ENCODE results near the gene SELE. TPM values are rescaled to one million over a fixed set of nuclear protein-coding genes. Genes with fewer than 3 reads are reported as not detected.

SELE gene
- total and polyA plus RNA-seq, 10 donors, result 0.04 to 2.9 (median 0.29) TPM; not detected in 5

DNA sequence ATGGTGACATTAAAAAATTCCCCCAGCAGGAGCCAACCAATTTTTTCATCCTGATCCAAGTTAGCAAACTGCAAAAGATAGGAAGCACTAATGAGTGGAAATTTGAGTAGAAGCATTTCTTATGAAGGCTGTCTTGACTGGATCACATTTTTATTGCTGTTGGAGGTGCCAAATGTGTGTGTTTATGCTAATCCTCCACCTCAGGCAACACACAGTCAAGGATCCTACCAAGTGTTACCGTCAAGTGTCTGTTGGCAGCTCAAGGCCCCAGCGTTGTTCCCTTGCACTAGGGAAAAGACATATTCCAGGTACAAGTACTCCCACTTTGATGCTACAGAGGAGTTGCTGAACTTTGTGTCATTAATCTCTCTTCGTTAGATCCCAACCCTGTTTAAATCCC is 42.6 kb upstream of the SELE start:
- H3K27me3 ChIP-seq (replicated peaks in 1 of 7), result peaks cover 0 to 5% (median 0%) of the 10 kb centered on the region in 7 donors
- intact Hi-C loops (cut with DNase I; ENCODE audit: low total_unique reads), result no loop called here
- 74 to 88% (median 82%) methylated on average over 3 of the region's 3 CpGs for WGBS, 5 donors
- H3K36me3 ChIP-seq, result no peaks in the 10 kb centered on the region
- no peaks in the 10 kb centered on the region for H3K9me3 ChIP-seq
- no peak overlapping the region for H3K27ac ChIP-seq
- TF ChIP-seq, protein P1, sequence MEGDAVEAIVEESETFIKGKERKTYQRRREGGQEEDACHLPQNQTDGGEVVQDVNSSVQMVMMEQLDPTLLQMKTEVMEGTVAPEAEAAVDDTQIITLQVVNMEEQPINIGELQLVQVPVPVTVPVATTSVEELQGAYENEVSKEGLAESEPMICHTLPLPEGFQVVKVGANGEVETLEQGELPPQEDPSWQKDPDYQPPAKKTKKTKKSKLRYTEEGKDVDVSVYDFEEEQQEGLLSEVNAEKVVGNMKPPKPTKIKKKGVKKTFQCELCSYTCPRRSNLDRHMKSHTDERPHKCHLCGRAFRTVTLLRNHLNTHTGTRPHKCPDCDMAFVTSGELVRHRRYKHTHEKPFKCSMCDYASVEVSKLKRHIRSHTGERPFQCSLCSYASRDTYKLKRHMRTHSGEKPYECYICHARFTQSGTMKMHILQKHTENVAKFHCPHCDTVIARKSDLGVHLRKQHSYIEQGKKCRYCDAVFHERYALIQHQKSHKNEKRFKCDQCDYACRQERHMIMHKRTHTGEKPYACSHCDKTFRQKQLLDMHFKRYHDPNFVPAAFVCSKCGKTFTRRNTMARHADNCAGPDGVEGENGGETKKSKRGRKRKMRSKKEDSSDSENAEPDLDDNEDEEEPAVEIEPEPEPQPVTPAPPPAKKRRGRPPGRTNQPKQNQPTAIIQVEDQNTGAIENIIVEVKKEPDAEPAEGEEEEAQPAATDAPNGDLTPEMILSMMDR (IDR thresholded peaks at IDR 0.05 in 8 of 11, conservative IDR thresholded peaks at IDR 0.05 in 3 of 11), result no peak
- TF ChIP-seq POLR2AphosphoS5 (IDR thresholded peaks at IDR 0.05) (no peak), POLR2A (IDR thresholded peaks at IDR 0.05) (no peak)
- H3K4me1 ChIP-seq, result no peaks in the 10 kb centered on the region
- no peak overlapping the region for H3K4me3 ChIP-seq
- DNase-seq, result no peak

- TF ChIP-seq POLR2A (IDR thresholded peaks at IDR 0.05) (no peak), POLR2AphosphoS5 (IDR thresholded peaks at IDR 0.05) (no peak)
- TF ChIP-seq, protein P1 (IDR thresholded peaks at IDR 0.05 in 8 of 11, conservative IDR thresholded peaks at IDR 0.05 in 3 of 11), result no peak
- Histone ChIP-seq H3K27ac (no peak overlapping the region), H3K4me3 (no peak overlapping the region), H3K27me3 (replicated peaks in 1 of 7) (peaks cover 0 to 7% (median 0%) of the 10 kb centered on the region in 7 donors), H3K9me3 (no peaks in the 10 kb centered on the region), H3K4me1 (no peaks in the 10 kb centered on the region), H3K36me3 (no peaks in the 10 kb centered on the region)
- DNase-seq, result no peak
- intact Hi-C loops (cut with DNase I; ENCODE audit: low total_unique reads), result no loop called here
- WGBS, 5 donors, result 88 to 96% (median 94%) methylated on average over 2 of the region's 2 CpGs
Observed at GRCh38 chr1:169768161-169768560, 34.3 kb upstream of the SELE start.

DNA sequence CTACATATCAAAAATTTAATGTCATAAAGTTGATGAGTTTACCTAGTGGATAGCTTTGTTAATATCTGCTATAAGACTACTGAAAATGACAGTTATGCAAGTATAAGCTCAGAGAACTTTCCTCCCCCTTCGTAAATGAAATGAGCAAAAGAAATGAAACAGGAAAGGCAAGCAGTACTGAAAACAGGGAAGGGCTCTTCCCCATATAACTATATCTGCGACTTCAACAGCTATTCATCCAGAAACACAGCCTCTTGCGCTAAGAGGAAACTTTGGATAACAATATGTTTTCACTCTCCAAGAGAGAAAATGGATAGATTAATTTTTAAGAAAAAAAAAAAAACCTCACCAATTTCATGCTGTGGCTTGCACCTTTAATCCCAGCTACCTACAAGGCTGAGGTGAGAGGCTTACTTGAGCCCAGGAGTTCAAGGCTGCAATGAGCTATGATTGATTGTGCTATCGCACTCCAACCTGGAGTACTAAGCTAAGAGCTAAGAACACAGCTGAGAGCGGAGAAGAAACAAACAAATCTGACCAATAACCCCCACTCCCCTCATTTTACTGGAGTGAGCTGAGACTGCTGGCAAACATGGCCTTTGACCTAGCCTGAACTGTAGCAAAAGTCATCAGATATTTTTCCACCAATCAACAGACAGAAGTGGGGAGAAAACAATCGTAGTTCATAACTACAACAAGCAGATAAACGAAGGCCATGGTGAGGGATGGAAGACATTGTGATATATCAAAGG is 31.9 kb upstream of the SELE start:
- Histone ChIP-seq H3K4me3 (no peak overlapping the region), H3K36me3 (no peaks in the 10 kb centered on the region), H3K27me3 (replicated peaks in 1 of 7) (peaks cover 0 to 7% (median 0%) of the 10 kb centered on the region in 7 donors), H3K9me3 (no peaks in the 10 kb centered on the region), H3K27ac (no peak overlapping the region), H3K4me1 (no peaks in the 10 kb centered on the region)
- intact Hi-C loops (cut with DNase I; ENCODE audit: low total_unique reads), result no loop called here
- no peak for DNase-seq
- 79 to 88% (median 88%) methylated on average over 7 of the region's 7 CpGs for WGBS, 5 donors
- TF ChIP-seq, protein P1 (IDR thresholded peaks at IDR 0.05 in 8 of 11, conservative IDR thresholded peaks at IDR 0.05 in 3 of 11), result no peak
- TF ChIP-seq POLR2AphosphoS5 (IDR thresholded peaks at IDR 0.05), result no peak
- no peak for TF ChIP-seq POLR2A (IDR thresholded peaks at IDR 0.05)

DNA sequence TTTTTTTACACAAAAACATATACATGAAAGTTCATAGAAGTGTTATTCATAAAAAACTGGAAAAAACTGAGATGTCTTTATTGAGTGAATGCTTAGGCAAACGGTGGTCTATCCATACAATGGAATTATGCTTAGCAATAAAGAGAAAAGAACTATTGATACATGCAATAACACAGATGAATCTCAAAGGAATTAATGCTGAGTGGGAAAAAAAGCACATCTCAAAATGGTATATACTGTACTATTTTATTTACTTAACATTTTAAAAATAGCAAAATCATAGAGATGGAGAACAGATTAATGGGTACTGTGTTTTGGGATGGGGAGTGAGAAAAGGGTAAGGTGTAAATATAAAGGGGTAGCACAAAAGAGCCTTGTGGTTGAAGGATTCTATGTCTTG is 31.0 kb upstream of the SELE start:
- Histone ChIP-seq H3K4me3 (no peak overlapping the region), H3K9me3 (no peaks in the 10 kb centered on the region), H3K27ac (no peak overlapping the region), H3K27me3 (replicated peaks in 1 of 7) (peaks cover 0 to 7% (median 0%) of the 10 kb centered on the region in 7 donors), H3K36me3 (no peaks in the 10 kb centered on the region), H3K4me1 (no peaks in the 10 kb centered on the region)
- TF ChIP-seq POLR2A (IDR thresholded peaks at IDR 0.05), result no peak
- no peak for TF ChIP-seq POLR2AphosphoS5 (IDR thresholded peaks at IDR 0.05)
- TF ChIP-seq, protein P1 (IDR thresholded peaks at IDR 0.05 in 8 of 11, conservative IDR thresholded peaks at IDR 0.05 in 3 of 11), result no peak
- WGBS, 5 donors, result 65 to 78% (median 72%) methylated on average over 1 of the region's 1 CpG
- no peak for DNase-seq
- intact Hi-C loops (cut with DNase I; ENCODE audit: low total_unique reads), result no loop called here

Measured in spleen (tissue), 11 donors.